ENCODE data around the gene ZNRD2.

Gene ZNRD2

DNA sequence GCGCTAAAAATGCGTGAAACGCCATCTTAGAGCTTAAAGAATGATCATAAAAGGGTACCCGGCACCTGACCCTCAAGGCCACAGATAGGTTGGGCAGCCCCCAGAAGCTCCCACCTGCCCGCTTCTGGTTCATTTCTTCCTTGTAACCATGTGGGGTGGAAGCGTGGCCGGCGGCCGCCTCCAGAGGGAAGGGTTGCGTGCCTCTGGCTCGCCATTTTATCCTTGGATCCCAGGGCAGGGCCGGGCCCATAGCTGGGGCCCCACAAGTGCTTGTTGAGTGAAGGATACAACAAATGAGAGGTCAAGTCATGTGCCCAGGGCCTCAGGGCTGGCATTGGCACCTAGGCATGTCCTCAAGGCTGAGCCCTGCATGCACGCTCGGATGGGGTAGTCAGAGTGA is 51.2 kb downstream of the ZNRD2 start:
- no peak overlapping the region for H3K4me3 ChIP-seq (ENCODE audit: low read depth, low read length)
- TF ChIP-seq CTCF (IDR thresholded peaks at IDR 0.05; ENCODE audit: borderline replicate concordance, insufficient read depth, low read depth, low read length) = no peak
